Activated naive CD8-positive, alpha-beta T cell (primary cell): ENCODE data around the gene ALPG.
A peak's percentile ranks its signal among the peaks of the same experiment; 100 is the strongest.
"Not testable (repeated sequence)": the region's sequence is repeated elsewhere in the genome, so short reads cannot be mapped to it uniquely, and the experiment has no call there.

Experiments used
- H3K27ac Mint-ChIP-seq: one replicate; pipeline ENCODE4 v1.8.0; 2021; ENCODE audit warnings: mixed read lengths
- H3K27me3 Mint-ChIP-seq: one replicate; pipeline ENCODE4 v1.8.0; 2021; ENCODE audit warnings: mixed read lengths
- H3K36me3 Mint-ChIP-seq: one replicate; pipeline ENCODE4 v1.8.0; 2021; ENCODE audit warnings: mixed read lengths
- H3K4me1 Mint-ChIP-seq: one replicate; pipeline ENCODE4 v1.8.0; 2021; ENCODE audit warnings: low read depth, mixed read lengths
- H3K4me3 Mint-ChIP-seq: one replicate; pipeline ENCODE4 v1.8.0; 2021; ENCODE audit warnings: mild to moderate bottlenecking, mixed read lengths
- H3K9me3 Mint-ChIP-seq: one replicate; pipeline ENCODE4 v1.8.0; 2021; ENCODE audit warnings: low read depth, mixed read lengths

Gene ALPG

DNA sequence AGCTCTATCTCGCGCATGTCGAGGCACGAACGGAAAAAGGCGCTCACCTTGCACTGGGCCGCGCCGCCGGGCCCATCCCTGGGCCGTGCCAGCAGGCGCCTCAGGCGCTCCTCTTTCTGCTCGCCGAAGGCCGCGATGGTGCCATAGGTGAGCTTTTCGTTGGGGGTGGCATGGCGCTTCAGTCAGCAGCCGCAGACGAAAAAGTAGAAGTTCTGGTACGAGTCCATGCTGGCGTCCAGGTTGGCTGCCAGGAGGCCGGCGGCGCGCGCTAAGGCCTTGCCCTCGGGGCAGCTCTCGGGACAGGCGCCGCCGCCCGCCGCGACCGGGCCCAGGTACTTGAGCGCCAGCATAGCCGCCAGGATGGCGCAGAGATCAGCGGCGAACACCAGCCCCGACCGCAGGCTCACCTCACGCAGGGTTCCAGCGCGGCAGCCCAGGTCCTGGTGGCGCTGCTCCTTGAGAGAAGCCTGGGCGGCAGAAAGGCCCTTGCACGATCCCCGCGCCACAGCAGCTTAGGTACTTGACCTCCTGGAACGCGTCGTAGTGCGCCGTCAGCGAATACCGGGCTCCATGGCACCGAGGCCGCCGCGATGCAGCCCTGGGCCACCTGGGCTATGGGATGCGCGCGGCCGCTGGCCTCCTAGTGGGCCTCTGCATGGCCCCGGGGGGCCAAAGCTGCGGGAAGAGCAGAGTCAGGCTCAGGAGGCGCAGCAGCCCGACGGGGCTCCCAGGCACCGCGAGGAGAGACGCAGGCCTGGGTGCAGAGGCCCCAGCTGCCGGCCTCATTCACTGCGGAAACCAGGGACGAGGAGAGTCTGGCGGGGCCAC lies 12.8 kb downstream of the ALPG start:
- Mint-ChIP-seq H3K27me3 (peaks cover 16% of the 10 kb centered on the region), H3K4me1 (peaks cover 9% of the 10 kb centered on the region), H3K9me3 (peaks cover 5% of the 10 kb centered on the region), H3K4me3 (peak overlapping the region; percentile 69), H3K36me3 (peaks cover 4% of the 10 kb centered on the region), H3K27ac (no peak overlapping the region)

DNA sequence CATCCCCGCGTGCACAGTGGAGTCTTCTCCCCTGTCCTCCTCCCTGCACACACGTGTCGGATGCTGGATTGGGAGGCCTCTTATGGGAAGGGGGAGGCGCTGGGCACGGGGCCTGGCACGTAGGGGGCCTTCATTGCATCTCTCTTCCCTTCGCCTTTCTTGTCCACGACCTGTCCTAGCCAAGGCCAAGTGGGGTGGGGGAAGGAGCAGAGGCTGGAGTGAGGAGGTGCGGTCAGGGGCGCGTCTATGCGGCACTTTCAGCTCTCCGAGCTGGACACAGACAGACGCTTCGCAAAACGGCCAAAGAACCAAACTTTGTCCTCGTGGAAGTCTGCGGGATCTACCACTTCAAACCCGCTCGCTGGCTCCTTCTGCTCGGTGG lies 13.4 kb downstream of the ALPG start:
- Mint-ChIP-seq H3K4me1 (peaks cover 9% of the 10 kb centered on the region), H3K9me3 (peaks cover 5% of the 10 kb centered on the region), H3K4me3 (peak overlapping the region; percentile 57), H3K27ac (no peak overlapping the region), H3K27me3 (peaks cover 16% of the 10 kb centered on the region), H3K36me3 (peaks cover 4% of the 10 kb centered on the region)

DNA sequence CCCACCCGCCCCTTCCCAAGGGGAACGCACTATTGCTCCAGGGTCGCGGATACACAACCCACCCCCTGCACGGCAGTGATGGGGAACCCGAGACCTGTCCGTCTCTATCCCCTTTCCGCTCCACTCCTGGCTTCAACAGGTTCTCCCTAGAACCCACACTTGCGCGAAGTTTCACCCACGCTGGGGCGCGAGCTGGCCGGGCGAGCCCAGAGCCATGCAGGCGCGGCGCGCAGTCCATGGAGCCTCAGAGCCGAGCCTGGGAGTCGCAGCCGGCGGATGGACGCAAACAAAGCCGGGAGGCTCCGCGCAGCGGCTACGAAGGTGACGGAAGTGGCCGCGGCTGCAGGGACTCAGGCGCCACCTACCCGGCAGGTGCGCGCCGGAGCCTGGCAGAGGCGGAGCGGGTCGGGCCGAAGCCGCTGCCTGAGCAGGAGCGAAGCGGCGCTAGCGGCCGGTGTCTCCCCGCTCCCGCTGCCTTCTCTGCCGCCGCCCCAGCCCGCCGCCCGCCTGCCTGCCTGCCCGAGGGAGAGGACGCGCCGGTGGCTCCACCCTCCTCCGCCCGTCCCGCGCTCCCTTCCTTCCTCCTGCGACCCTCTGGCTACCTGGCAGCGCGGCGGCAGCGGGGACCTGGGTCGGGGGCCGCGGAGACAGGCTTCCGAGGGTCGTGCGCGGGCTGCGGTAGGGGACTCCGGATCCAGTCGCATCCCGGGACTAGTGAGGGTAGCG lies 14.0 kb downstream of the ALPG start:
- Mint-ChIP-seq H3K27me3 (peaks cover 16% of the 10 kb centered on the region), H3K4me3 (peak overlapping the region; percentile 57), H3K27ac (no peak overlapping the region), H3K36me3 (peaks cover 4% of the 10 kb centered on the region), H3K4me1 (peaks cover 9% of the 10 kb centered on the region), H3K9me3 (peaks cover 5% of the 10 kb centered on the region)

DNA sequence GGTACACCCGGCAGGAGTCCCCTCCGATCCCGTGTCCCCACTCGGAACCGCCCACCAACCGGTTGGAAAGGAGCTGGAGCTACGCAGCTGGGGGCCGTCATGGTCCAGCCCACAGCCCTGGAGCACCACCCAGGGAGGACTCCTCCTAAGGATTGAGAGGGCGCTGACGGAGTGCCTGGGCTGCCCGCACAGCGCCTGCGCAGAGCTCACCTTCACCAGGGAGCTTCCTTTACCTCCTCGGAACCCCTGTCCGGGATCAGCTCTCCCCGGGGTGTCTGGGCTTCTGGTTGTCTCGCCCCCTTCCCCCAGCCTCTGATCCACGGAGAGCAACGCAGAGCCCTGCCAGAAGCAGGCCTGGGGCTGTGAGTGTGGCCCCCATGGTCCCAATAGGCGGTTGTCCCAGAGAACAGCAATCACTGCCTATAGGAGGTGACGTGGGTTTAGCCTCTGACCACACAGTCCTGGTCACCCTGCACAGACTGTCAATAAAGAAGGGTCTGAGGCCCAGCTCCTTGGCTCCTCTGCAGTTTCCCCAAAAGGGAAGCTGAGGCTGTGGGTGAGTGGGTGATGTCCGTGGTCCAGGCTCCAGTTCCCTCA lies 14.6 kb downstream of the ALPG start:
- H3K4me3 Mint-ChIP-seq = peak overlapping the region; percentile 73
- H3K36me3 Mint-ChIP-seq = peaks cover 4% of the 10 kb centered on the region
- H3K4me1 Mint-ChIP-seq = peaks cover 9% of the 10 kb centered on the region
- H3K9me3 Mint-ChIP-seq = peaks cover 5% of the 10 kb centered on the region
- peaks cover 15% of the 10 kb centered on the region for H3K27me3 Mint-ChIP-seq
- H3K27ac Mint-ChIP-seq = no peak overlapping the region

DNA sequence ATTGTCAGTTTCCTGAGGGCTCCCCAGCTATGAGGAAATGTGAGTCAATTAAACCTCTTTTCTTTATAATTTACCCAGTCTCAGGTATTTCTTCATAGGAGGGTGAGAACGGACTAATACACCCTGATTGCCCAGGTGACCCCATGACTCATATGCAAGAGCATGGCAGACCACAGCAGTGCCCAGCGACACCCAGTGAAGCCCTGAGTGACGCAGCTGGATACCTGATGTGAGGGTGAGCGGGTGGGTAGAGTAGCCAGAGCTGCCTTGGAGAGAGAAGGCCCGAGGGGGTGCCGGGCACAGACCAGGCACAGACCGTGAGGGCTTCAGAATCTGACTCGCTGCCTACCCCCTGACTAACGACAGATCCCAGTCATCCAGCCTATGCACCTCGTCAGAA lies 15.4 kb downstream of the ALPG start:
- H3K4me3 Mint-ChIP-seq = peak overlapping the region; percentile 73
- H3K9me3 Mint-ChIP-seq = peaks cover 5% of the 10 kb centered on the region
- peaks cover 15% of the 10 kb centered on the region for H3K27me3 Mint-ChIP-seq
- H3K27ac Mint-ChIP-seq = no peak overlapping the region
- H3K4me1 Mint-ChIP-seq = peaks cover 9% of the 10 kb centered on the region
- peaks cover 4% of the 10 kb centered on the region for H3K36me3 Mint-ChIP-seq

DNA sequence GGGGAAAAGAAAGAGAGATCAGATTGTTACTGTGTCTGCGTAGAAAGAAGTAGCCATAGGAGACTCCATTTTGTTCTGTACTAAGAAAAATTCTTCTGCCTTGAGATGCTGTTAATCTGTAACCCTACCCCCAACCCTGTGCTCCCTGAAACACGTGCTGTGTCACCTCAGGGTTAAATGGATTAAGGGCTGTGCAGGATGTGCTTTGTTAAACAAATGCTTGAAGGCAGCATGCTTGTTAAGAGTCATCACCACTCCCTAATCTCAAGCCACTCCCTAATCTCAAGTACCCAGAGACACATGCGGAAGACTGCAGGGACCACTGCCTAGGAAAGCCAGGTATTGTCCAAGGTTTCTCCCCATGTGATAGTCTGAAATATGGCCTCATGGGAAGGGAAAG lies 16.4 kb downstream of the ALPG start:
- not testable (repeated sequence) for H3K27ac Mint-ChIP-seq, H3K36me3 Mint-ChIP-seq, H3K9me3 Mint-ChIP-seq, H3K4me1 Mint-ChIP-seq
- H3K27me3 Mint-ChIP-seq = peaks cover 14% of the 10 kb centered on the region
- H3K4me3 Mint-ChIP-seq = peak overlapping the region; percentile 2

DNA sequence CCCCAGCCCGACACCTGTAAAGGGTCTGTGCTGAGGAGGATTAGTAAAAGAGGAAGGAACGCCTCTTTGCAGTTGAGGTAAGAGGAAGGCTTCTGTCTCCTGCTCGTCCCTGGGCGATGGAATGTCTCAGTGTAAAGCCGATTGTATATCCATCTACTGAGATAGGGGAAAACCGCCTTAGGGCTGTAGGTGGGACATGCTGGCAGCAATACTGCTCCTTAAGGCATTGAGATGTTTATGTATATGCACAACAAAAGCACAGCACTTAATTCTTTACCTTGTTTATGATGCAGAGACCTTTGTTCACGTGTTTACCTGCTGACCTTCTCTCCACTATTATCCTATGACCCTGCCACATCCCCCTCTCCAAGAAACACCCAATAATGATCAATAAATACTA lies 16.8 kb downstream of the ALPG start:
- H3K4me1 Mint-ChIP-seq, H3K9me3 Mint-ChIP-seq, H3K27me3 Mint-ChIP-seq, H3K4me3 Mint-ChIP-seq, H3K36me3 Mint-ChIP-seq, H3K27ac Mint-ChIP-seq: not testable (repeated sequence)

DNA sequence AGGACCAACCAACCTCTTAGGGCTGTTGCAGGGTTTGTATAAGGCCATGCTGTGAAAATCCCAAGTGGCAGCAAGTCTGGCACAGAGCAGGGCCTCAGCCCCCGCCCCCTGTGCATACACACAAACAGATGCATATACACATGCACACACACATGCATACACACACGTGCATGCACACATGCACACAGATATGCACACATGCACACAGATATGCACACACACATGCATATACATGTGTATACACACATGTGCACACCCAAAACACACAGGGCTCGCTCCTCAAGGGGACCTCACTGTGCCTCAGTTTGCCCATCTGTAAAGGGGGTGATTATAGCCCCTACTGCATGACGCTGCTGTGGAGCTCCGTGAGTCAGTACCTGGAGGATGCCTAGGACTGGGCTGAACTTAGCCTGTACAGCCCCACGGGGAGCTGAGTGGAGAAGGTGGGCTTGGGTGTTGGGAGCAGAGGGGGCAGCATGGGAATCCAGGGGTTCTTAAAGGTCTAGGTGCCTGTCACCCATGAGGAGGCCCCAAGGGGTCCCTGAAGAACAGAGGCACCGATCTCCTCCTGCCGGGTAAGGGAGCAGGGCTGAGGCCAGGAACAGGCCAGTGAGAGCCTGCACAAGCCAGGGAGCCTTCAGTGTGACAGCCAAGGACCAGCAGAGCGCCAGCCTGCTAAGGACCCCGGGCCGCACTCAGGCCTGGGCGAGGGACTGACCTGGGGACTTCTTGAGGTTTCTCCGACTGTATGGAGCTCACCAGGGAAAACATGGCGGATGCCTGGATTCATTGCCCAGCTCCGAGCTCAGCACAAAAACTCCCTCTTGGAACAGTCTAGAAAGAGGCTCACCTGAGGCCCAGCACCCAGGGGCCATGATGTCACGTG lies 25.3 kb downstream of the ALPG start:
- H3K27me3 Mint-ChIP-seq = no peaks in the 10 kb centered on the region
- no peaks in the 10 kb centered on the region for H3K9me3 Mint-ChIP-seq
- H3K4me1 Mint-ChIP-seq = no peaks in the 10 kb centered on the region
- no peaks in the 10 kb centered on the region for H3K36me3 Mint-ChIP-seq
- no peak overlapping the region for H3K4me3 Mint-ChIP-seq
- H3K27ac Mint-ChIP-seq = no peak overlapping the region

DNA sequence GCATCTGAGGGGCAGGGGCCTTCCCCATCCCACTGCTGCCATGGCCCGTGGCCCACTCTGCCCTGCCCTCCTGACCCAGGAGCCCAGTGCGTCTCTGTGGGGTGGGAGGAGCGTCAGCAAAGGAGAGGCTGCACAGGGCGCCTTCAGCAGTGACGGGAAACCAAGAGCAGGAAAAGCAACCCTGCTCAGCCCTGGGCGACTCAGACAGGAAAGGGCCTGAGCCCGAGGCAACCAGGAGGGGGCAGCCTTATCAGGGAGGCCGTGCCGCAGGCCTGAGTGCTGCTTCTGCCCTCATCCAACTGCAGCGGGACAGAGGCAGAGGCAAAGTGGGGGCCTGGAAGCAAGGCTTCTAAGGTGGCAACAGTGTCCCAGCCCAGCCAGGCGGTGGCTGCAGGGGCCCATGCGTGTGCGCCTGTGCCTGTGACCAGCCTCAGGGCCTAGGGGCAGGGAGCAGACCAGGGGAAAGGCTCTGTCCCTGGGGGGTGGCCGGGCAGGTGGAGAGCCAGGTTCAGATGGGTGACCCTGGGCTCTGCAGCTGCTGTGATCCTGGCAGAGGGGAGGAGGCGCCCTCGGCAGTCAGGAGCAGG lies 26.0 kb downstream of the ALPG start:
- H3K9me3 Mint-ChIP-seq = no peaks in the 10 kb centered on the region
- no peak overlapping the region for H3K4me3 Mint-ChIP-seq
- H3K36me3 Mint-ChIP-seq = no peaks in the 10 kb centered on the region
- no peak overlapping the region for H3K27ac Mint-ChIP-seq
- no peaks in the 10 kb centered on the region for H3K4me1 Mint-ChIP-seq
- no peaks in the 10 kb centered on the region for H3K27me3 Mint-ChIP-seq

DNA sequence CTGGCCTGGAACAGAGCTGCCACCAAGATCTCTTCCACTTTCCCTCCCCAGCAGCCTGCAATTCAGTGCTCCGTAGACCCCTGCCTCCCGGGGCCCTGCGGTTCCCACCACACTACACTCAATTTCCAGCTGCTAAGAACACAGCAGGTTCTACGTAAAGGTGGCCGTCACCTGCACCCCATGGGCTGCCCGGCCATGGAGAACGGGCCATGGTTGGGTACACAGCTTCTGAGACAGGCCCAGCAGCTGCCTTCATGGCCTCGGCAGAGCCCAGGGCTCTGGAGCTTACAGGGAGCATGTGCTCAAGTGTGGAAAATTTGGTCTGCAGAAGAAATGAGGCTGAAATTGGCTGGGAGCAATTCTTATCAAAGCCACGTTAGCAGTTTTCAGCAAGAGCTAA lies 27.0 kb downstream of the ALPG start:
- not testable (repeated sequence) for H3K4me3 Mint-ChIP-seq, H3K9me3 Mint-ChIP-seq, H3K36me3 Mint-ChIP-seq, H3K27me3 Mint-ChIP-seq, H3K27ac Mint-ChIP-seq, H3K4me1 Mint-ChIP-seq

DNA sequence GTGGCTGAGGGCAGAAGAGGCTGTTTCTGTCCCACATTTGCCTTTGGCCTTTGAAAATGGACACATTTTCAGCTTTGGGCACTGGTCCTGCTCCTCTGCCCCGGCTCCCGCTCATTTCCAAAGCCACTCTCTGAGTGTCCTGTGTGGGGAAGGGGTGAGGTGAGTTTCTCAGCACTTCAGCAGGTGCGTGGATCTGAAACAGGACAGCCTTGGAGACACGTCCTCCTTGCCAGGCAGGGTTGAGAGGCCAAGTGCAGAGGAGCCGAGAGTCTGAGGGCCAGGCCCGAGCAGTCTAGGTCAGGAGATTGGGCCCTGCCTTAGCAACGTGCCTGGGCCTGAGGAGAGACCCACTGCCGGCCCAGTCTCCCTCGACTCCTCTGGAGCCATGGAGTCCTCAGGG lies 27.4 kb downstream of the ALPG start:
- Mint-ChIP-seq H3K27me3 (no peaks in the 10 kb centered on the region), H3K36me3 (no peaks in the 10 kb centered on the region), H3K27ac (no peak overlapping the region), H3K4me1 (no peaks in the 10 kb centered on the region), H3K4me3 (no peak overlapping the region), H3K9me3 (no peaks in the 10 kb centered on the region)

DNA sequence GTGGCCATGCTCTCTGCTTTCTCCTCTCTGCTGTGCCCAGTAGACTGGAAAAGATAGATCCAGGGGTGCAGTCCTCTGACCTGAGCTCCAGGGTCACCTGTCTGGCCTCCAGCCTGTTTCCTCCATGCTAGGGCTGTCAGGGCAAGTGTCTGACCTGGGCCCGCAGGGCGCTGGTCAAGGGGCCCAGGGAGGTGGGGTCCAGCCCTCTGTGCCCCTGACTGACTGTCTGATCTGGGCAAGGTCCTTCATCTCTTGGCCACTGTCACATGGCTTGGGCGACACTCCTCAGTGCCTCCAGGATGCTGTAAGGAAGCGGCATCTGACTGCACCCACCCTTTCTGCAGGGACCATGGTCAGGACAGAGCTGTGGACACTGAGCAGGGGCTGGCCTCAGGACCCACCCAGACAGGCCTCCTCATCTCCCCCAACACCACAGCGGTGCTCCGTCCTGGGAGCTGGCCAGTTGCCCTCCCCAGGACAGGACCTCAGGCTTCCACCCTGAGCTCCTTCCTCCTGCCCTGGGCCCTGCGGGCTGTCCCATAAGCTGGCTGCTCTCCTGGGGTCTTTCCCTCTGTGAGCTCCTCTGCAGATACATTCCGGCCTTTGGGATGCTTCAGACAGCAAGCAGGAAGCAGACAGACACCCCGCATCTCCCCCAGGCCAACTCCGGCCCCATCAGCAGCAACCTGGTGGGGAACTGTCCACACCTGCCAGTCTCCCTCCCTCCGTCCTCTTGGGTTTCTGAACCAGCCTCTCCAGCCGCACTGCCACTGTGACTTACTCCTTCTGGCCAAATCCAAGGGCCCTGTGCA lies 28.1 kb downstream of the ALPG start:
- no peak overlapping the region for H3K27ac Mint-ChIP-seq
- H3K4me1 Mint-ChIP-seq = no peaks in the 10 kb centered on the region
- no peaks in the 10 kb centered on the region for H3K9me3 Mint-ChIP-seq
- no peaks in the 10 kb centered on the region for H3K27me3 Mint-ChIP-seq
- no peaks in the 10 kb centered on the region for H3K36me3 Mint-ChIP-seq
- H3K4me3 Mint-ChIP-seq = no peak overlapping the region

DNA sequence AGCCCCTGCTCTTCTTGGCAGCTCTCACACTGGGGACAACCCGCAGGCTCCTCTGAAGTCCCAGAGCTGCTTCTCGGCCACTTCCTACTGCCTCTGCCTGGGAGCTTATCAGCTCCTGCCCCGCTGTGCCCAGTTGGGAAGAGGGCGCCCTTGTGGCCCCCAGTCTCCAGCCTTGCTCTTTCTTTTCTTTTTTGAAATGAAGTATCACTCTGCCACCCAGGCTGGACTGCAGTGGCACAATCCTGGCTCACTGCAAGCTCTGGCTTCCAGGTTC lies 28.7 kb downstream of the ALPG start:
- Mint-ChIP-seq H3K4me1 (peaks cover 2% of the 10 kb centered on the region), H3K27ac (no peak overlapping the region), H3K4me3 (no peak overlapping the region), H3K27me3 (no peaks in the 10 kb centered on the region), H3K36me3 (no peaks in the 10 kb centered on the region), H3K9me3 (no peaks in the 10 kb centered on the region)

DNA sequence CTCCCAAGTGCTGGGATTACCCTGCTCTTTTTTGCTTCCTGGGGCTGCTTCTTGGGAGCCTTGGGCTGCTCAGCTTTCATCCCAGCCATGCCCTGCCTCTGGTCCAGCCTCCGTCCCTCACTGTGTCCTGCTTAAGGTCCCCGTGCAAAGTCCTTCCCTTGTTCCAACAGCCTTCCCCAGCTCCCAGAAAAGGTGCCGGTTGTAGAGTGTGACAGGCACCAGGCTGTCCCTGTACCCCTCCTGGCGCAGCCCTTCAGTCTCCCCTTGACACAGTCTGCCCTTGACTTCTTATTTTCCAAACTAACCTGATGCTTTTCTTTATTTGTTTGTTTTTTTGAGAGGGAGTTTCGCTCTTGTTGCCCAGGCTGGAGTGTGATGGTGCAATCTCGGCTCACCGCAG lies 29.2 kb downstream of the ALPG start:
- Mint-ChIP-seq H3K27me3 (no peaks in the 10 kb centered on the region), H3K36me3 (no peaks in the 10 kb centered on the region), H3K4me1 (peaks cover 3% of the 10 kb centered on the region), H3K27ac (no peak overlapping the region), H3K9me3 (no peaks in the 10 kb centered on the region), H3K4me3 (no peak overlapping the region)
